ELF-1 (cell line): Measurements from ENCODE around the gene EOLA1.
"Not testable (repeated sequence)": the region's sequence is repeated elsewhere in the genome, so short reads cannot be mapped to it uniquely, and the experiment has no call there.

Source experiments
- DNase-seq: peaks from one replicate; pipeline ENCODE4 v3.0.0-alpha.2; 2016; ENCODE audit warnings: low read depth, low spot score

Gene EOLA1

DNA sequence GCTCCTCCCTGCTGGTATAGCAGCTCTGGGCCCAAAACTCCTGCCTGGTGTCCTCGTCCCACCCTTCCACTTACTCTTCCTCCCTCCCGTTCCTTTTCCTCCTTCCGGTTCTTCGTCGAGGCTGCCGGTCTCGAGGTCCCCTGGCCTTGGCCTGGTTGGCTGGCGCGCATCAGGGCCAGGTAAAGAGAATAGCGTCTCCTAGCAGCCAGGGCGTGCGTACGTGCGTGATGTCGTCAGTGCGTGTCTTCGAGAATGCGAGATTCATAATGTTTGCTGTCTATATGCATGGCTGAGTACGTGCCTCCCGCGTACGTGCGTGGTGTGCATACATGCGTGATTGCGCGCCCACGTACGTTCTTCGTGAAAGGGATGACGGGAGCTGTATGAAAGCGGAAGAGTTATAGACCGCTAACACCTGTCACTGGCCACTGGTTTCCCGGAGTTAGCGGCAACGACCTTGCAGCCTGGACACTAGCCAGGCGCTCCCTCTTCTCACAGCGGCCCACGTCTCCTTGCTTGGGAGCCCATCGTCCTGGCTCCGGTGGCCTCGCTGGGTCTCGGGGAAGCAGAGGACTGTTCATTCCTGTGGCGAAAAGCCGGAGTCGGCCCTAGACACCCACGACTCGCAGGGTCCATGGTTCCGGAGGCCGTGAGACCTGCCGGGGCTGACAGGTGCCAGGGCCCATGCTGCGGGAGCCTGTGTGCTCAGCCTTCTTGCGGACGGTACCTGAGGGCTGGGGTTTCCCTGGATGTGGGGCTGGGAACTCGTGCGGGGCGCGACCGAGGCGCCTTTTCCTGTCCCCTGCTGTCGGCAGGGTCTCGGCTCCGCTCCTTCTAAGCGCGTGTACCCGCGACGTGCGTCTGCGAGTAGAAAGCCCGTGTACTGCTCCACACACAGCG, at the start of gene EOLA1:
Gene EOLA1, plus strand, starts transcription at position 392 of the 900 bp plus-strand sequence. CDS start 4,619 bp downstream, outside the sequence.
- peak; percentile 94 for DNase-seq

DNA sequence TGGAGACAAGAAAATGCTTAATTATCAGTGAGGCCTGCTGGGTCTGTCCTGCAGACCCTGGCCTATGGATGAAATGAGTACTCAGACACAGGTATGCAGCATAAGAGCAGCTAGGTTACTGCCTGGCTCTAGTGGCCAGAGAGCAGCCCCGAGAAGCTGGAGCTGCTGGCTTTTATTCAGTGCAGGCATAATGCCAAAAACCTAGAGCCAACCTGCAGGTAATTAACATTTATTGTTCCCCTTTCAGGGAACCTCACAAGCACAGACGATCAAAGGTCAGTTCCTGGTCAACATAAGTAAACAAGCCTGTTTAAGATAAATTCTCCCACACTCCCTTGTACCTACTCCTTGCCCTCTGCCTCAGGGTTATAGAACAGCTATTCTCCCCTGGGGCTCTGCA, 49.0 kb upstream of the EOLA1 start:
- DNase-seq = no peak

DNA sequence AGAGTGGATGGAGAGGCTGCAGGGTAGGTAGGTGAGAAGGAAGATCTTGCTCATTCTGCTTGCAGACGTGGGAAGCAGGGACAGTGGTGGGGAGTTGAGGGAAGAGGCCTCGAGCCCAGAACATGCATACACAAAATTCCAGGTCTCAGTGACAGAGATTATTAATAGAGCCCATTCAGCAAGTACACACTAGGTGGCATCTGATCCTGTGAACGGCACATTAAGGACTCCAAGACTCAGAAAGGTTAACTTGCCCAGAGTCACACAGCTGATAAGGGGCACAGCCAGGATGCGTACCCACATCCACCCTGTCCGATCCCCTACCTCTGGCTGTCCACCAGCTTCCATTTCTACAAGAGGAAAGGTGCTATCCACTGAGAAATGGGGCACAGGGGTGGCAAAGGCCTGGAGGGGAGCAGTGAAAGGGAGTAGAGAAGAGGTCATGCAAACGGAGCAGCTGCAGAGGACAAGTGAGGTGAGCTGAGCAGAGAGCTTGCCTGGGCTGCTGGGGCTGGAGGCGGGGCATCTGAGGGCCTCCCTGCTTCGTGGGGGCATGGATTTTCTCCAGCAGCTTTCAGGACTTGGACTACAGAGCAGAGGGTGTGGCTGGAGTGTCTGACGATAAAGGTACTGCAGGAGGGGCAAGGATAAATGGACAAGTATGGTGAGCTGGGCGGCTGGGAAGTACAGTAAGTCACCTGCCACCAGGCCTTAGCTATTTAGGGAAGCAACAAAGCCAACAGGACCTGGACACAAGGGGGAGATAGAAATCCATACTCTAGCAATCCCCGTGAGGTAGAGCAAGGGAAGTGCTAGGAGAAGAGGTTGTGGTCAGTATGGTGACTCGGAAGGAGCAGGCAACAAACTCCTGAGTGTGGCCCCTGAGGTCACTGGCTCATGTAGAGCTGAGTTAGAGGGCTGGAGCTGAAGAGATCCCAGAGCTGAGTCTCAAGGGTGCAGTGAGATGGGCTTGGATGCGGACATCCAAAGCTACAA, 46.9 kb upstream of the EOLA1 start:
- peak; percentile 44 for DNase-seq

DNA sequence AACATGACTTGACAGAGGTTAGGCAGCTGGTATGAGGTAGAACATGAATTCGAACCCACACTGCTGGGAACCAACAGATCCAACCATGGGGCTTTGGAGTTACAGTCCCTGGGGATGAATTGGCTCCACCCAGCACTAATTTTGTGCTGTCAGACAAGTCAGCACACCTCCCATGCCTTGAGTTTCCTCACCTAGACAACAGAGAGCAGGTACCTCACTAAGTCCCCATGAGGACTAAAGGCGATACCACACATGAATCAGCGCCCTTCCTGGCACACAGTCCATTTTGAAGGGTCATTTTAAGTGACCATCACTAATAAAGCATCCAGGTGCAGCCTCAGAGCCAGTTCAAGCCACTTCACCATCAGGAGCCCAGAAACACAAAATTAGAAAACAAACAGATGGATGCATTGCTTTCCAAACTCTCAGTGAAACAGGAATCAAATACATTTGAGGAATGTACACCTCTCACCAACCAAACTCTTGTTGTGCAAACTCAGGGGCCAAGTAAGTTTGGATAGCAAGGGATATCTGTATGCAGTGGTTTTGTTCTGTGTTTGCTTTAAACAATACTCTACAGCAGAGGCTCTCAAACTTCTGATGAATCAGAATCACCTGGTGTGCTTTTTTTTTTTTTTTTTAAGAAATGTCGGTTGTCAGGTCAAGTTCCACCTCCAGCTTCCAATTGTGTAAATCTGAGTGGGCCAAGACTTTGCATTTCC, 45.8 kb upstream of the EOLA1 start:
- DNase-seq = no peak

DNA sequence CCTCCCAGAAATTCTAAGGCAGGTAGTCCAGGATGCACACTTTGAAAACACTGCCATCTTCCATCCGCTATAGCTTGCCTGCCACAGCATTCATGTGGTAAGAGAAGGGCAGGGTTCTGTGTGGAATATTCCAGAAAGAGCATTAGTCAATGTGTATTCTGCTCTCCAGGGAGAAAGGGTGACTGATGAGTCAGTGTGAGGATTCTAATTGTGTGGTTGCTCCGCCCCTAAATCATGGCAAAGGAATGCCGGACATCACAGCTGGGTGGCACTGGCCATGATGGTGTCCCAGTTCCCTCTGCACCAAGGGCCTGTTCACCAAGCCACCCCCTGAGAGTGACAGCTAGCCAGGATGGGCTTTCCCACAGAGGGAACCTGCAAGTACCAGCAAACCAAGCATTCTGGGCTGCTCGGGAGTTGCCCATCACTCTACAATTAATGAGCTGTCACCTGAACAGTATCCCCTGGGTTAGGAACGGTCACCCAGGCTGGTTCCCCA, 45.2 kb upstream of the EOLA1 start:
- DNase-seq = peak; percentile 22

DNA sequence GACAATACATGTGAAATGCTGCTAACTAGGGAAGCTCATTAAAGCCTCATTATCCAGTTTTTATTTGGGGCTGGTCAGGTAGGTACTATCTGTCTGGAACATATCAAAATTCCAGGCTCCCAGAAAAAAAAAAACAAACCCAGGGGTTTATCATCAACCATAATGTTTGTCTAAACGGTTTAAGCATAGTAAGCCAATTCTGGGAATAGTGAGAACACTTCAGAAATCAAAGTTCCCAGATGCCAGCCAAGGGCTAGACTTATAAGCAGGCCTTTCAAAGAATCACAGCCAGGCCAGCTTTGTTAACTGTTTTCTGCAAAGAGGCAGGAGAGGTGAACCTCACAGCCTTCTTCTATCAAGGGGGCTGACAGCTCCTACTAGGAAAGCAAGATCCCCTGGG, 43.8 kb upstream of the EOLA1 start:
- no peak for DNase-seq

DNA sequence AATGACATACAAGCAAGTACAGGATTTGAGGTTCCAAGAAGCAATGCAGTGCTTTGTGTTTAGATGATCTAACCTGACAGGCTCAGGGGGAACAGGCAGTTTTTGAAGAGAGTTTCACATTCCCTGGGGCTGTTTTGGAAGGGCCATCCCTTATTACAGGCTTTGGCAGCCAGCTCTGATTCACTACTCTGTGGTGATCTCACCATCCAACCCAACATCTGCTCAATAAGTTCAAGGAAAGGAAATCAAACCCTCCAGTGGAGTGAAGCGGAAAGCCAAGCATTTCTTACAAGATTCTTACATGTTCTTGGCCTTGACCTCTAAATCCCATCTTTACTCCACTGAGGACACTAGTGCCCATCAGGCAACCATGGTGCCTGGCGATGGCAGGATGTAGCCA, 43.2 kb upstream of the EOLA1 start:
- peak; percentile 23 for DNase-seq

DNA sequence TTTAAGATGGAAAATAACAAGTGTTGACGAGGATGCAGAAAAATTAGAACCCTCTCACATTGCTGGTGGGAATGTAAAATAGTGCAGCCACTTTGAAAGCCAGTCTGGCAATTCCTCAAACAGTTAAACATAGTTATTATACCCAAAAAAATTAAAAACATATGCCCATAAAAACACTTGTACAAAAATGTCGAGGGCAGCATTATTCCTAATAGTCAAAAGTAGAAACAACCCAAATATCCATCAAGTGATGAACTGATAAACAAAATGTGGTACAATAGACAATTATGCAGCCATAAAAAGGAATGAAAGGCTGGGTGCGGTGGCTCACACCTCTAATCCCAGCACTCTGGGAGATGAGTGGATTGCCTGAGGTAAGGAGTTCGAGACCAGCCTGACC, 42.0 kb upstream of the EOLA1 start:
- DNase-seq = no peak

DNA sequence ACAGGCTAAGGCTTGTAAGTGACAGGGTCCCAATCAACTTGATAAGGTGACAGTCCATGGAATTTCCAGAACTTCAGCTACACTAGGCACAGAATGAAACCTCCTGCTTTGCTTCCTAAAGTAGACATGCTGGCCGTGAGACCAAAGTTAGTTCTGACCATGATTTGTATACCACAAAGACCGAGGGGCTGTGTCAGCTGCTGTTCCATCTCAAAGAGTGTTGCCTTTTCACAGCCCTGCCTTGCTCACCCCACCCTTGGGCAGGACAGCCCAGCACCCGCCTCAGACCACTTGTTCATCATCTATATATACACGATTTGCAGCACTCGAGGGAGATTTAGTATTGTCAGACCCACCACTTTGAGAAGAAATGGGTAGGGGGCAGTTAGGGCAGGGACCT, 41.0 kb upstream of the EOLA1 start:
- DNase-seq = no peak

DNA sequence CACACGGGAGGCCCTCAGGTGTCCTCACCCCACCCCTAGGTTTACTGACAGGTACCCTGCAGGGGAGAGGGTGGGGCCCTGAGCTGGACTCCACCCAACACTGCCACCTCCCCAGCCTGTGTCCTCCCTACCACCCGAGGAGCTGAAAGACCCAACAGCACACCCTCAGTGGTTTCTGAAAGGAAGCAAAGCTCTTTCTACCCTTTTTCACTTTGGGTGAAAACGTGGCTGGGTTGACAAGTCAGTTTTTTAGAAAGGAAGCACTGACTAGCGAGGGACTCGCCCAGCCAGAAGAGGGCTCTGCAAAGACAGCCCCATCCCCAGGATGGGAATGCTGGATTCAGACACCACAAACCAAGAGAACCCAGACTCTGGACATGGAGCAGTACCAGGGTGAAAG, 37.9 kb upstream of the EOLA1 start:
- not testable (repeated sequence) for DNase-seq

DNA sequence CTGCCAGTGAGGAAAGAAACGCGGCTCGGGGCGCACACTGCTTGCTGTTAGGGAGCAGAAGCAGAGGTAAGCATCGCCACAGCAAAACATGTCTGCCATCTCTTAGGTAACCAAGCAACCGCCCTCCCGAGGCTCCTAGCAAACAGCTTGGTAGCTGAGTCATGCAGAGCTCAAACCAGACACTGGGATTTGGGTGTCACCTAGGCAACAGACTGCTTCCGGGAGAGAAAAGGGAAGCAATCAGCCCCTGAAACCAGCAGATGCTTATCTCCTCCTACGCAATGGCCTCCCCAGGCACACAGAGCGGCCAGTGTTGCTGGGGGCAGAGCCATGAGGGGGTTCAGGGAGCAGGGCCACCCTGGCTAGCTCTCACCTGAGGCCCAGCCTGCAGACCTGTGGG, 37.4 kb upstream of the EOLA1 start:
- DNase-seq = peak; percentile 79

DNA sequence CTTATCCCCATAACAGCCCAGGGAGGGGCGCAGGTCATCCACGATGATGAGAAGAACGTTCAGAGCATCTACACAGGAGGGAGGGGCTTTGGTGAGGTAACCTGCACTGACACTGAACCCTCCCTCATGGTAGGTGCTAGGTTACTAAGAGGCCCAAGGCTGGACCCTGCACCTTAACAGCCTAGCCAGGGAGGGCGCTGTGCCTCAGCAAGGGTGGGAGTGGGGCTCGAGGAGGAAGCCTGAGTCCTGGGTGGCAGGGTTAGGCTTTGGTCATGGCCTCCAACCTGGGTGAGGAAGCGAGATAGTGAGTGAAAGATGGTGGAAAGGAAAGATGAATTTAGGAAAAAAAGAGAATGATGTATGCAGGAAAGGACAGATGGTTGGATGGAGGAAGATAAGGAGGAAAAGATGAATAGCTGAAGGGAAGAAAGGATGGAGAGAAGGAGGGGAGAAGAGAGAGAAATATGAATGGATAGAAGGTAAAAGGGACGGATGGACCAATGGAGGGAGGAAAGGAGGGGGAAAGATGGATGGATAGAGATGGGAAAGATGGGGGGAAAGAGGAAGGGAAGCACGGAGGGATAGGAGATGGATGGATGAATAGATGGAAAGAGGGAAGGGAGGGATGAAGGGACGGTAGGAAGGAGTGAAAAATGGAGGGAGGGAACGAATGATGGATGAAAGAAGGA, 36.4 kb upstream of the EOLA1 start:
- peak; percentile 62 for DNase-seq

DNA sequence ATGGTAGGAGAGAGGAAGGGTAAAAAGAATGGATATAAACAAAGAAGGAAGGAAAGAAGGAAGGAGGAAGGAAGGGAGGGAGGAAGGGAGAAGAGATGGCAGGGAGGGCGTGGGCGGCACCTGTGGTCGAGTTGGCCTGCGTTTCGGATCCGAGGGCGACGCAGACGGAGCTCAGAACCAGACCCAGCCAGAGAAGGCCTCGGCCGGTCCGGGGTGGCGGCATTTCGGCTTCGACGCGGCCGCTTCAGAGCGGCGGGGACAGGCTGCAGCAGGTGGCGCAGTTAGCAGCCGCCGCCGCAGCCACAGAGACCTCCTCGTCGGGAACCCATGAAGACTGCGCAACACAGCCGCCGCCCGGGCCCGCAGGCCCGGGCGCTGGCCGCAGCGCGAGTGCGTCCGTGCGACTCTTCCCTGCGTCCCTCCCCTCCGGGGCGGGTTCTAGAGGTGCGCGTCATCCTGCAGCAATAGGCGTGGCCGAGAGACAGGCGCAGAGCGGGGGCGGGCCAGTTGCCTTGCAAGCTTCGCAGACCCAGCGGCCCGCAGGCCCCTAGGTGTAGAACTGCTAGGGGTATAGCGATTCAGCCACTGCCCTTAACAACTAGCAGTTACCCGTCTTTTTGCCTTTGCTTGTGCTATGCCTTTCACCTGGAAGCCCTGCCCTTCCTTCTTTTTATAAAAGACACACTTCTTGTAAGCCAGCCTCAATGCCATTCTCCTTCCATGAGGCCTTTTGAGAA, 35.7 kb upstream of the EOLA1 start, which contains the start of gene IDS:
Gene IDS, minus strand, starts transcription at position 392 of the 737 bp plus-strand sequence. Its CDS starts 169 bp downstream, at position 223.
- DNase-seq = peak; percentile 98

DNA sequence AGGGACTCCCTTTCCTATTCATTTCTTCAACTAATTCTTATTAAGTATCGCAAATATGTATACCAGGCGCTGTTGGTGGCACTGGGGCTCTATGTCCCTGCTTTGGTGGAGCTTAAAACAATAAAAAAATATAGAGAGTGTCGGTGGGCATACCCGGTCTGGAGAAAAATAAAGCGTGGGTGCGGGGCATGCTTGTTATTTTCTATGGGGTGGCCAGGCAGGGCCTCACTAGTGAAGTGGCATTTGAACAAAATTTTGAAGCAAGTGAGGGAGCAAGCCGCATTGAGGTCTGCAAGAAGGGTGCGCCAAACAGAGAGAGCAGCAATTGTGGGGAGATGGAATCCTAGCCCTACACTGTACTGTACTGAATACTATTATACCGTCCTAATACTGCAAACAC, 35.1 kb upstream of the EOLA1 start:
- no peak for DNase-seq

DNA sequence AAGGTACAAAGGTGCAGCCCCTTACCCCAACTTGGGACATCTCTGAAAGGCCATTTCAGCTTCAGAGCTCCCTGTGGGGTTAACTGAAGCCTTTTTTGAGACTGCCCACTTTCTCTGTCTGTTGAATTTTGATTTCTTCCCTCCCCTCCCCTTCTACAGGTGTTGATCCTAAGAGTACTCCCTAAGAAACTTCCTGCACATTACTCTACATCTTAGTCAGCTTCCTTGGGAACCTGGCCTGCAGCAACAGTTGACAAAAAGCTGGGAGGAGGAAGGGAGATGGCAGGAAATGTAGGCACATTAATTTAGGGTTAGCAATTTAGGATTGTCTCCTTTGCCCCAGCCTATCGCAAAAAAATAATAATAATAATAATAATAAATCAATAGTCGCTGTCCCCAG, 34.5 kb upstream of the EOLA1 start:
- no peak for DNase-seq

DNA sequence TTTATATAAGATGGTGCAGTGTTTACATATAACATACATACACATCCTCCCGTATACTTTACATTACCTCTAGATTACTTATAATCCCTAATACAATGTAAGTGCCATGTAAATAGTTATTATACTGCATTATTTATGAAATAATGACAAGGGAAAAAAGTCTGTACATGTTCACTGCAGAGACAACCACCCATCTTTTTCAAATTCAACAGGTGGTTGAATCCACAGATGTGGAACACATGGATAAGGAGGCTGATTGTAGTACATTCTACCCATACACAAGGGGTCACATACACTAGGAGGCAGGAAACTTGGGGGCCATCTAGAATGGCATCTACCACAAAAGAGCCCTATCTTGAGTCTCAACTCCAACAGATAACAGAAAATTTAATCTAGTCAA, 32.3 kb upstream of the EOLA1 start:
- no peak for DNase-seq

DNA sequence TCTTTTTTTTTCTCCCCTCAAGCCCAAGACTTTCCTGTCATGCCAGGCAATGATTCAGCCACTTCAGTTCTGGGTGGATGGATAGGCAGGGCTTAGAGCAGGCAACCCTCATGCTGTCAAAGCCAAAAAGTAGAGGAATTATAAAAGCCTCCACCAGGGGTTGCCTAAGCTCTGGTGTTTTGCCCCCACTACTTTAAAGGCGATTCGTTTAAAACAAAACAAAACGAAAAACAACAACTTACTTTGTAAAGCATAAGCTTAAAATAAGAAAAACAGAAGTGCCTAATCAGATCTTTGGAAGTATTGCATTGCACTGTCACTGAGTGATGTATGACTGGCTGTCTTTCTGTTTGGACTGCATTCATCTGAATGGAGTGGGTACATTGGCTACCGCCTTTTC, 30.4 kb upstream of the EOLA1 start:
- DNase-seq = peak; percentile 41

DNA sequence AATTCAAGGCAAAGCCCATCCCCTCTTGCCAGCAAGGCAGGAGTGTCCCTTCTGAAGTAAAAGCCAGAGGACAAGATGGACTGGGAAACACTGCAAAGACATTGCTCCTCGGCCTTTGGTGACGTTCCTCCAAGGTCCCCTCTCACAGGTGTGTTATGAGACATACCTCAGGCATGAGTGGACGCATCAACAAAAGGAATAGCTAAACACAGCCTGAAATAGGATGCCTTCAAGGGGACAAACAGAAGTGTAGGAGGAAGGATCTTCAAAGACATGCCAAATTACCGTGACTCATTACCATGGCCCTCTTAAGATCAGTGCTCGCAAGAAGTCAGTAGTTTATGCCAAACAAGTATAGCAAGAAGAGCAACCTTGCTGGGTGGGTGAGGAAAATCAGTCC, 29.7 kb upstream of the EOLA1 start:
- peak; percentile 68 for DNase-seq

DNA sequence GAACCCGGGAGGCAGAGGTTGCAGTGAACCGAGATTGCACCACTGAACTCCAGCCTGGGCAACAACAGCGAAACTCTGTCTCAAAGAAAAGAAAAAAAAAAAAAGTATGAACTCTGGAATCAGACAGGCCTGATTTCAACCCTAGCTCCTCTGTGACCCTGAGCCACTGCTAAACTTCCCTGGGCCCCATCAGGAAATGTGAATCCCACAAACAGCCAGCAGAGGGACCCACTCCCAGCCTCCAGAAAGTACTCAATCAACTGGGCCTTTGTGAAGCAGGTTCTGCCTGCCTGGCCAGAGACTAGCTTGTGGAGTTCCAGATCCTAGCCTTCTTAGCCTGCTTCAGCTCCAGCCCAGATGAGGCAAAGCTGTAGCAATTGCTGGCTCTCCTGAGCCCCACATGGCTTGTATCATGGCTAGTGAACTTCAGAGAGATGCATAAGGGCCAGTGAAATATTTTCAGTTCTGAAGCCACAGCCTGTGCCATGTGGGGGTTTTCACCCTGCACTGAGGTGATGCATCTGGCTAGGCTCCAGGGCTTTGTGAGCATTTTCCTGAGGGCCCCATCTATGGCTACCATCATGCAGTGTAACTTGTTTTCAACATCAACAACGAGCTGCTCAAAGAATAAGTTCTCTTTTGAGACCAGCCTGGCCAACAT, 28.5 kb upstream of the EOLA1 start:
- DNase-seq = peak; percentile 94
